Astrocyte (in vitro differentiated cells and primary cell): Measurements from ENCODE around the gene STK24.

Source experiments
- EZH2 ChIP-seq: IDR thresholded peaks from 2 replicates; pipeline ENCODE4 v1.6.1; 2012; ENCODE audit warnings: mild to moderate bottlenecking, low read length, inconsistent platforms; ENCODE audit not compliant: insufficient read depth
- TF ChIP-seq, protein P1 (sequence below): IDR thresholded peaks from 2 replicates; pipeline ENCODE4 v1.5.1; 2011; ENCODE audit warnings: low read depth, mild to moderate bottlenecking, inconsistent platforms, low read length, moderate library complexity; ENCODE audit not compliant: insufficient read depth

DNA sequence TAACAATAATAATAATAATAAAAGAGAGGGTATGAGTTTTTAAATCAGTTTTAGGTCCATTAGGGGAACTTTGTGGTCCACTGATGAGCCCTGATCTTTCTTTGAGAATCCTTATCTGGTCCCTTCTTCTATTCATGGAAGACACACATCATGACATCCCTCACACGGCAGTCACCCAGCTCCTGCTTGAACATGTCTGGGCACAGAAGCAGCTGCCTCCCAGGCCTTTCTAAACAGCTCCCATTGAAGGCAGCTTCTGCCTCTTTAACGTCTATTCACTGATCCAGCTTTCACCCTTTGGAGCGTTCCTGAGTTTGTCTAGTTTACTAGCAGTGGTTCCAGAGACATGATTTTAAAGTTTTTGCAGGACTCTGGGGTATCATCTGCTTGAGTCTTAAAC, 42.6 kb upstream of the STK24 start:
- TF ChIP-seq, protein P1, sequence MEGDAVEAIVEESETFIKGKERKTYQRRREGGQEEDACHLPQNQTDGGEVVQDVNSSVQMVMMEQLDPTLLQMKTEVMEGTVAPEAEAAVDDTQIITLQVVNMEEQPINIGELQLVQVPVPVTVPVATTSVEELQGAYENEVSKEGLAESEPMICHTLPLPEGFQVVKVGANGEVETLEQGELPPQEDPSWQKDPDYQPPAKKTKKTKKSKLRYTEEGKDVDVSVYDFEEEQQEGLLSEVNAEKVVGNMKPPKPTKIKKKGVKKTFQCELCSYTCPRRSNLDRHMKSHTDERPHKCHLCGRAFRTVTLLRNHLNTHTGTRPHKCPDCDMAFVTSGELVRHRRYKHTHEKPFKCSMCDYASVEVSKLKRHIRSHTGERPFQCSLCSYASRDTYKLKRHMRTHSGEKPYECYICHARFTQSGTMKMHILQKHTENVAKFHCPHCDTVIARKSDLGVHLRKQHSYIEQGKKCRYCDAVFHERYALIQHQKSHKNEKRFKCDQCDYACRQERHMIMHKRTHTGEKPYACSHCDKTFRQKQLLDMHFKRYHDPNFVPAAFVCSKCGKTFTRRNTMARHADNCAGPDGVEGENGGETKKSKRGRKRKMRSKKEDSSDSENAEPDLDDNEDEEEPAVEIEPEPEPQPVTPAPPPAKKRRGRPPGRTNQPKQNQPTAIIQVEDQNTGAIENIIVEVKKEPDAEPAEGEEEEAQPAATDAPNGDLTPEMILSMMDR, result no peak
- no peak for TF ChIP-seq EZH2
